ENCODE measurements around the gene DHRSX.

Gene DHRSX

GRCh38 chrX:2397229-2398063 is 103.3 kb downstream of the DHRSX start (continued):
- TF ChIP-seq ZBTB10 (tag by site-specific recombination; IDR thresholded peaks at IDR 0.05) (no peak), ZNF558 (tag by site-specific recombination; IDR thresholded peaks at IDR 0.05) (no peak), ZFHX2 (tag by site-specific recombination; conservative IDR thresholded peaks at IDR 0.05) (no peak), WT1 (tag by site-specific recombination; IDR thresholded peaks at IDR 0.05) (no peak), KLF17 (tag by site-specific recombination; IDR thresholded peaks at IDR 0.05) (peak; percentile 67; the same call in 1 of the 2 replicates), ZNF280C (tag by site-specific recombination; IDR thresholded peaks at IDR 0.05) (no peak), KLF9 (tag by site-specific recombination; IDR thresholded peaks at IDR 0.05; ENCODE audit: low read depth) (no peak), GLIS2 (tag by site-specific recombination; IDR thresholded peaks at IDR 0.05) (no peak), ZNF664 (tag by site-specific recombination; IDR thresholded peaks at IDR 0.05) (no peak), ZNF514 (tag by site-specific recombination; IDR thresholded peaks at IDR 0.05) (no peak), SP7 (tag by site-specific recombination; IDR thresholded peaks at IDR 0.05) (no peak), ZNF157 (tag by site-specific recombination; IDR thresholded peaks at IDR 0.05) (no peak), ZNF510 (tag by site-specific recombination; IDR thresholded peaks at IDR 0.05; ENCODE audit: insufficient replicate concordance) (no peak), ZNF76 (tag by site-specific recombination; IDR thresholded peaks at IDR 0.05; ENCODE audit: borderline replicate concordance, low read depth) (no peak), ZNF621 (tag by site-specific recombination; IDR thresholded peaks at IDR 0.05) (no peak), REST (tag by site-specific recombination; IDR thresholded peaks at IDR 0.05) (no peak), ZNF155 (tag by site-specific recombination; IDR thresholded peaks at IDR 0.05) (no peak), ZNF670 (tag by site-specific recombination; IDR thresholded peaks at IDR 0.05; ENCODE audit: low read depth) (no peak), ZNF626 (tag by site-specific recombination; IDR thresholded peaks at IDR 0.05) (no peak), ZNF776 (tag by site-specific recombination; IDR thresholded peaks at IDR 0.05; ENCODE audit: borderline replicate concordance) (no peak), ZNF341 (tag by site-specific recombination; IDR thresholded peaks at IDR 0.05; ENCODE audit: low read depth) (no peak), ZNF202 (tag by site-specific recombination; IDR thresholded peaks at IDR 0.05; ENCODE audit: borderline replicate concordance) (no peak), ZBTB20 (tag by site-specific recombination; IDR thresholded peaks at IDR 0.05) (peak; percentile 31; the same call in 1 of the 2 replicates), ZNF169 (tag by site-specific recombination; IDR thresholded peaks at IDR 0.05) (no peak), GLI2 (tag by site-specific recombination; IDR thresholded peaks at IDR 0.05; ENCODE audit: borderline replicate concordance, low read depth) (no peak), SALL2 (tag by site-specific recombination; IDR thresholded peaks at IDR 0.05; ENCODE audit: borderline replicate concordance) (no peak), ZNF248 (tag by site-specific recombination; IDR thresholded peaks at IDR 0.05) (no peak), HOXD13 (CRISPR knock-in tag; IDR thresholded peaks at IDR 0.05; ENCODE audit: borderline replicate concordance) (0 out of 2 replicates have a peak, but pooled peaks have one; percentile 8), INSM2 (tag by site-specific recombination; IDR thresholded peaks at IDR 0.05) (0 out of 2 replicates have a peak, but pooled peaks have one; percentile 48)

All from HEK293 (cell line).